B cell (primary cell): Measurements from ENCODE around the gene PDCD1LG2.

Experiments
- CTCF ChIP-seq: fragments of 200-600 bp; IDR thresholded peaks from one replicate; pipeline ENCODE4 v1.8.0; 2022; ENCODE audit warnings: antibody characterized with exemption, mild to moderate bottlenecking
- EZH2 ChIP-seq: IDR thresholded peaks from 2 replicates; pipeline ENCODE4 v1.6.1; 2012; ENCODE audit warnings: borderline replicate concordance, low read depth, mild to moderate bottlenecking, moderate library complexity, low read length; ENCODE audit not compliant: insufficient read depth, poor library complexity, severe bottlenecking

DNA sequence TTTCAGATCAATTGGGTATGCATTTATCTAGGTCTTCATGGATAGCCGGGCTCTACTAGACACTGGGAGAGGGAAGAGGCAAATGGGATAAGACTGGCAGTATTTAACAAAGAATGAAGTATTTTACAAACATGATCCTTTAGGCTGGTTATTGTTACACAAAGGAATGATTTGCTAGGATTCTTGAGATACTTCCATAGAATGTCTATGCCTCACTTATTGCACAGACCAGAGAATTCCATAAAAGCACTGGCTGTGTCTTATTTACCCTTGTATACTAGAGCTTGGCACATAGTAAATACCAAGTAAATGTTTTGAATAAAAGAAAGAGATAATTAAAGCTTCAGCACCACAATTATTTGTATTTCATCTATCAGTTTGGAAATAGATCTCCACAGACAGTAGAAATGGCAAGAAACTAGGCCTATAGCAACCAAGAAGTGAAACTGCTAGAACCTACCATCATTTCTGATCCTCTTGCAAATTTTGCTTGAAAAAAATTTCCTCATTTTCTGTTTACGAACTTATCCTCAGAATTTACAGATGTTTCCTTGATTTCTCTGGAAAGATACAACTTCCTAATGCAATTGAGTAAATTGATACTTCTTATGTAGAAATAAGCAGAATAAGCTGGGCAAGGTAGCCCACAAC, 3.8 kb downstream of the PDCD1LG2 start:
- TF ChIP-seq CTCF (no peak), EZH2 (no peak)
